PC-3 (cell line): Measurements from ENCODE around the gene SLAMF7. TPM values are rescaled to one million over a fixed set of nuclear protein-coding genes. Genes with fewer than 3 reads are reported as not detected.
"Not testable (repeated sequence)": the region's sequence is repeated elsewhere in the genome, so short reads cannot be mapped to it uniquely, and the experiment has no call there.

Experiments used
- ATAC-seq: fragments of 200-7000 bp; cut with Tn5 transposase; 2 replicates; pipeline ENCODE4 v1.9.1; 2020; ENCODE audit warnings: mild to moderate bottlenecking, moderate library complexity
- BruUV-seq: library from RNA; stranded (reverse); fragments of 400-500 nt; replicated peaks from 2 replicates; lab custom pipeline; 2021; lab: Mats Ljungman, UMichigan
- CTCF ChIA-PET: fragments of 300-600 bp; sonication (Branson Sonifier 250); formaldehyde crosslinking; loops from one replicate; lab custom pipeline; 2022; ENCODE audit warnings: antibody characterized with exemption; lab: Charles Lee
- POLR2A ChIA-PET: fragments of 300-600 bp; sonication (Branson Sonifier 250); formaldehyde crosslinking; loops from one replicate; lab custom pipeline; 2022; ENCODE audit warnings: antibody characterized with exemption; ENCODE audit not compliant: unreplicated experiment; lab: Charles Lee
- DNase-seq: peaks from one replicate; pipeline ENCODE4 v3.0.0-alpha.2; 2015
- H2AFZ ChIP-seq: fragments of 300-600 bp; sonication (generic); 2 replicates; pipeline ENCODE4 v1.6.0; 2016; ENCODE audit warnings: antibody characterized with exemption, low read length
- H3F3A ChIP-seq: fragments of 300-600 bp; sonication (generic); one replicate; pipeline ENCODE4 v1.6.0; 2017; ENCODE audit warnings: antibody characterized with exemption, low read length, control low read depth, mild to moderate bottlenecking; ENCODE audit not compliant: unreplicated experiment
- H3K27ac ChIP-seq: fragments of 300-600 bp; sonication (generic); 2 replicates; pipeline ENCODE4 v1.5.1; 2016; ENCODE audit warnings: mild to moderate bottlenecking, low read length
- H3K27me3 ChIP-seq: fragments of 300-600 bp; sonication (generic); 2 replicates; pipeline ENCODE4 v1.6.1; 2016; ENCODE audit warnings: low read length, mixed read lengths
- H3K36me3 ChIP-seq: fragments of 300-600 bp; sonication (generic); 2 replicates; pipeline ENCODE4 v1.6.1; 2016; ENCODE audit warnings: low read depth, mixed run types, low read length, mixed read lengths
- H3K4me1 ChIP-seq: fragments of 300-600 bp; sonication (generic); 2 replicates; pipeline ENCODE4 v1.5.1; 2016; ENCODE audit warnings: low read length; ENCODE audit not compliant: insufficient read depth
- H3K4me2 ChIP-seq: fragments of 300-600 bp; sonication (generic); 2 replicates; pipeline ENCODE4 v1.6.0; 2016; ENCODE audit warnings: low read length
- H3K4me3 ChIP-seq: fragments of 300-600 bp; sonication (generic); 2 replicates; pipeline ENCODE4 v1.5.1; 2016; ENCODE audit warnings: mild to moderate bottlenecking, low read length, mixed read lengths
- H3K79me2 ChIP-seq: fragments of 300-600 bp; sonication (generic); 2 replicates; pipeline ENCODE4 v1.6.1; 2017; ENCODE audit warnings: low read length, mixed read lengths
- H3K9ac ChIP-seq: fragments of 300-600 bp; sonication (generic); 2 replicates; pipeline ENCODE4 v1.6.0; 2016; ENCODE audit warnings: mild to moderate bottlenecking, low read length
- H3K9me2 ChIP-seq: fragments of 300-600 bp; sonication (generic); replicated peaks from 2 replicates; pipeline ENCODE4 v1.6.1; 2016; ENCODE audit warnings: mixed run types, low read length, mixed read lengths
- H3K9me3 ChIP-seq: fragments of 300-600 bp; sonication (generic); 2 replicates; pipeline ENCODE4 v1.6.1; 2016; ENCODE audit warnings: low read length, mixed read lengths
- H4K20me1 ChIP-seq: fragments of 300-600 bp; sonication (generic); 2 replicates; pipeline ENCODE4 v1.6.1; 2016; ENCODE audit warnings: low read length, mixed read lengths
- EZH2 ChIP-seq: fragments of 300-600 bp; sonication (generic); IDR thresholded peaks from one replicate; pipeline ENCODE4 v1.6.1; 2017; ENCODE audit warnings: antibody characterized with exemption, mild to moderate bottlenecking, low read length; ENCODE audit not compliant: unreplicated experiment
- EZH2phosphoT487 ChIP-seq: fragments of 300-600 bp; sonication (generic); IDR thresholded peaks from 2 replicates; pipeline ENCODE4 v1.6.1; 2018; ENCODE audit warnings: mild to moderate bottlenecking, antibody characterized with exemption, low read length, borderline replicate concordance
- intact Hi-C: fragments of 100-400 bp; cut with micrococcal nuclease; formaldehyde crosslinking; loops from 2 replicates; pipeline ENCODE4 v1.9.0; 2023
- total RNA-seq: library from RNA; depleted of rRNA; stranded (reverse); fragments of >200 nt; gene quantifications from 2 replicates; pipeline ENCODE4 v1.2.3, GENCODE V29; 2014
- TF ChIP-seq, protein P1 (sequence below): fragments of 300-600 bp; sonication (generic); conservative IDR thresholded peaks from 2 replicates; pipeline ENCODE4 v1.5.1; 2017; ENCODE audit warnings: antibody characterized with exemption, low read depth, mild to moderate bottlenecking, low read length

Gene SLAMF7
- total RNA-seq, 1 experiment from 2014 or later, result 0.15 TPM

DNA sequence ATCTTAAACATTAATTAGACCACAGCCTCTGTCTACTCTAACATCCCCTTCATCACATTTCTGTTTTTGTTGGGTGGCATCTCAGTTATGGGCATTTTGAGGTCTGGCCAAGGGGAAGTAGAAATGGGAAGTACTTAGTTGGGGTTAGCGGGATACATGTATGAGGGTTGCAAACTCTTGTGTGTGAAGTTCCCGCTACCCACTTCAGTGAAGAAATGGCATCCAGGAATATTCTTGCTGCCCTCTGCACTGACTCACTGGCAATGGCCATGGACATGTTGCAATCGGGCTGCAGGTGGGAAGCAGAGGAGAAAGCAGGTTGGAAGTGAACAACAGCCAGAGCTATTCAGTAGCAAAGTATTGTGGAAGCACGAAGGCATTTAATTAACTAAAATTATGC lies 34.8 kb upstream of the SLAMF7 start:
- no peaks in the 10 kb centered on the region for H3K36me3 ChIP-seq
- H3K4me1 ChIP-seq, result no peaks in the 10 kb centered on the region
- H2AFZ ChIP-seq, result no peak overlapping the region
- no peaks in the 10 kb centered on the region for H3K9me2 ChIP-seq
- CTCF ChIA-PET, result no interaction called here
- peaks cover 90% of the 10 kb centered on the region for H3K27me3 ChIP-seq
- no peak overlapping the region for H3K4me2 ChIP-seq
- no peak overlapping the region for H3K4me3 ChIP-seq
- H4K20me1 ChIP-seq, result no peaks in the 10 kb centered on the region
- BruUV-seq, result no TSS peak
- DNase-seq (no peak), ATAC-seq (no peak)
- POLR2A ChIA-PET, result no interaction called here
- TF ChIP-seq EZH2phosphoT487, result no peak
- TF ChIP-seq, protein P1, sequence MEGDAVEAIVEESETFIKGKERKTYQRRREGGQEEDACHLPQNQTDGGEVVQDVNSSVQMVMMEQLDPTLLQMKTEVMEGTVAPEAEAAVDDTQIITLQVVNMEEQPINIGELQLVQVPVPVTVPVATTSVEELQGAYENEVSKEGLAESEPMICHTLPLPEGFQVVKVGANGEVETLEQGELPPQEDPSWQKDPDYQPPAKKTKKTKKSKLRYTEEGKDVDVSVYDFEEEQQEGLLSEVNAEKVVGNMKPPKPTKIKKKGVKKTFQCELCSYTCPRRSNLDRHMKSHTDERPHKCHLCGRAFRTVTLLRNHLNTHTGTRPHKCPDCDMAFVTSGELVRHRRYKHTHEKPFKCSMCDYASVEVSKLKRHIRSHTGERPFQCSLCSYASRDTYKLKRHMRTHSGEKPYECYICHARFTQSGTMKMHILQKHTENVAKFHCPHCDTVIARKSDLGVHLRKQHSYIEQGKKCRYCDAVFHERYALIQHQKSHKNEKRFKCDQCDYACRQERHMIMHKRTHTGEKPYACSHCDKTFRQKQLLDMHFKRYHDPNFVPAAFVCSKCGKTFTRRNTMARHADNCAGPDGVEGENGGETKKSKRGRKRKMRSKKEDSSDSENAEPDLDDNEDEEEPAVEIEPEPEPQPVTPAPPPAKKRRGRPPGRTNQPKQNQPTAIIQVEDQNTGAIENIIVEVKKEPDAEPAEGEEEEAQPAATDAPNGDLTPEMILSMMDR, result no peak
- no peak for TF ChIP-seq EZH2
- no peak overlapping the region for H3K9ac ChIP-seq
- no peaks in the 10 kb centered on the region for H3F3A ChIP-seq
- no peaks in the 10 kb centered on the region for H3K79me2 ChIP-seq
- no peak overlapping the region for H3K27ac ChIP-seq
- intact Hi-C loops, result no loop called here
- no peaks in the 10 kb centered on the region for H3K9me3 ChIP-seq

DNA sequence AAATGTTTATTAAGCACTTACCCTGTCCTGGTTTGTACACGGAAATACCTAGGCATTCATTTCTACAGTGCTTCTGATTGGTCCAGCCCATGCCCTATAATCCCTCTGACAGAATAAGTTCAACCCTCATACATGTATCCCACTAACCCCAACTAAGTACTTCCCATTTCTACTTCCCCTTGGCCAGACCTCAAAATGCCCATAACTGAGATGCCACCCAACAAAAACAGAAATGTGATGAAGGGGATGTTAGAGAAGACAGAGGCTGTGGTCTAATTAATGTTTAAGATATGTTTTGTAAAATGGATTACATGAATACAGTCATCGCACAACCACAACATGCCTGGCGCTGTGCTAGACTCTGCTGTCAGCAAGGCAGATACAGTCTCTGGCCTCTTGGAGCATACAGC lies 33.8 kb upstream of the SLAMF7 start:
- peaks cover 97% of the 10 kb centered on the region for H3K27me3 ChIP-seq
- H3K9me3 ChIP-seq, H3K36me3 ChIP-seq, BruUV-seq, intact Hi-C loops, ATAC-seq, H3K9ac ChIP-seq, H4K20me1 ChIP-seq, H3K4me1 ChIP-seq, H3K4me3 ChIP-seq, H3K27ac ChIP-seq, H2AFZ ChIP-seq, DNase-seq, H3K4me2 ChIP-seq, POLR2A ChIA-PET, H3F3A ChIP-seq, H3K79me2 ChIP-seq, H3K9me2 ChIP-seq, CTCF ChIA-PET: not testable (repeated sequence)

DNA sequence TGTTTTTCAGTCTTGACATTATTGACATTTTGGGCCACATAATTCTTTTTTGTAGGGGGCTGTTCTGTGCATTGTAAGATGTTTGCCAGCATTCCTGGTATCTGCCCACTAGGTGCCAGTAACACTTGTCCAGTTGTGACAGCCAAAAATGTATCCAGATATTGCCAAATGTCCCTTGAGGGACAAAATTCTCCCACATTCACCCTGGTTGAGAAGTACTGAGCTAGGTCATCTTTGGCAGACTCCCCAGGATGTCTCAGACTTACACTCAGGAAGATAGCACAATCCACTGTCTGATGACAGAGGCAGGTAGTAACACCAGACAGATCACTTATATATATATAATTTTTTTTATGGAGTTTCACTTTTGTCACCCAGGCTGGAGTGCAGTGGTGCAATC lies 33.3 kb upstream of the SLAMF7 start:
- Histone ChIP-seq H3K4me3 (no peak overlapping the region), H4K20me1 (no peaks in the 10 kb centered on the region), H2AFZ (no peak overlapping the region), H3K9me3 (no peaks in the 10 kb centered on the region), H3F3A (no peaks in the 10 kb centered on the region), H3K79me2 (no peaks in the 10 kb centered on the region), H3K4me1 (no peaks in the 10 kb centered on the region), H3K36me3 (no peaks in the 10 kb centered on the region), H3K27me3 (peaks cover 97% of the 10 kb centered on the region), H3K9me2 (no peaks in the 10 kb centered on the region), H3K27ac (no peak overlapping the region), H3K9ac (no peak overlapping the region), H3K4me2 (no peak overlapping the region)
- TF ChIP-seq EZH2phosphoT487, result no peak
- TF ChIP-seq, protein P1, result no peak
- TF ChIP-seq EZH2, result no peak
- BruUV-seq, result no TSS peak
- no peak for DNase-seq
- intact Hi-C loops, result no loop called here
- POLR2A ChIA-PET, result no interaction called here
- ATAC-seq, result no peak
- CTCF ChIA-PET, result no interaction called here
